H1 (cell line): ENCODE data around the gene TRMT44. TPM values are rescaled to one million over a fixed set of nuclear protein-coding genes. Genes with fewer than 3 reads are reported as not detected.
A peak's percentile ranks its signal among the peaks of the same experiment; 100 is the strongest.

ENCODE experiments used
- CTCF ChIA-PET: fragments of 300-600 bp; sonication (Branson Sonifier 250); formaldehyde crosslinking; loops from one replicate; lab custom pipeline; 2021; ENCODE audit not compliant: partially characterized antibody; lab: Charles Lee
- POLR2A ChIA-PET: fragments of 300-600 bp; sonication (Branson Sonifier 250); formaldehyde crosslinking; loops from one replicate; lab custom pipeline; 2021; ENCODE audit warnings: inconsistent platforms; ENCODE audit not compliant: partially characterized antibody; lab: Charles Lee
- DNase-seq, 2 experiments: peaks; one replicate each; pipeline versions ENCODE4 v3.0.0 to v3.0.0-alpha.2; 2010 to 2022; ENCODE audit warnings: low spot score in 2 of 2, low read depth in 1 of 2, mixed read lengths in 1 of 2
- FAIRE-seq: peaks from 2 replicates; lab custom pipeline; 2011; peaks lifted over from hg19 to GRCh38; lab: Jason Lieb, UNC
- H2AFZ ChIP-seq: 2 replicates; pipeline ENCODE4 v1.8.1; 2012; ENCODE audit warnings: low read length, inconsistent platforms
- H2AK5ac ChIP-seq: 2 replicates; pipeline ENCODE4 v1.6.1; 2013; ENCODE audit warnings: low read depth, low read length
- H2BK120ac ChIP-seq: replicated peaks from 2 replicates; pipeline ENCODE3; 2013; ENCODE audit warnings: low read depth, low read length, inconsistent platforms
- H2BK12ac ChIP-seq: 2 replicates; pipeline ENCODE4 v1.6.1; 2013; ENCODE audit warnings: low read depth, low read length
- H2BK15ac ChIP-seq: 2 replicates; pipeline ENCODE4 v1.6.1; 2013; ENCODE audit warnings: low read length
- H2BK20ac ChIP-seq: 2 replicates; pipeline ENCODE4 v1.6.1; 2013; ENCODE audit warnings: low read length
- H2BK5ac ChIP-seq: 2 replicates; pipeline ENCODE4 v1.6.1; 2013; ENCODE audit warnings: low read depth, low read length
- H3K14ac ChIP-seq: 2 replicates; pipeline ENCODE4 v1.6.1; 2013; ENCODE audit warnings: inconsistent platforms; ENCODE audit not compliant: insufficient read length
- H3K18ac ChIP-seq: 2 replicates; pipeline ENCODE4 v1.6.1; 2013; ENCODE audit warnings: low read length; ENCODE audit errors: extremely low read depth
- H3K23ac ChIP-seq: 2 replicates; pipeline ENCODE4 v1.6.1; 2013; ENCODE audit warnings: inconsistent platforms; ENCODE audit not compliant: insufficient read length
- H3K23me2 ChIP-seq: 2 replicates; pipeline ENCODE4 v1.6.1; 2013; ENCODE audit warnings: low read depth, low read length
- H3K27ac ChIP-seq: 2 replicates; pipeline ENCODE4 v1.6.1; 2011; ENCODE audit warnings: low read depth, low read length, inconsistent platforms
- H3K27me3 ChIP-seq, 4 experiments: replicated peaks in 1 of 4; 1 replicate in 1 of 4; 2 replicates in 3 of 4; pipeline versions ENCODE4 v1.6.1 to v1.8.1; 2011 to 2013; ENCODE audit warnings: low read length in 3 of 4, mild to moderate bottlenecking in 3 of 4, inconsistent platforms in 2 of 4, mixed read lengths in 2 of 4, moderate library complexity in 1 of 4; ENCODE audit not compliant: control insufficient read depth in 3 of 4, insufficient read depth in 3 of 4; ENCODE audit errors: extremely low read depth in 1 of 4
- H3K36me3 ChIP-seq, 4 experiments: 2 replicates each; pipeline versions ENCODE4 v1.6.1 to v1.8.1; 2011 to 2013; ENCODE audit warnings: mild to moderate bottlenecking in 4 of 4, low read length in 3 of 4, moderate library complexity in 2 of 4, control low read depth in 1 of 4, inconsistent platforms in 1 of 4; ENCODE audit not compliant: insufficient read depth in 4 of 4, control insufficient read depth in 2 of 4
- H3K4ac ChIP-seq: replicated peaks from 2 replicates; pipeline ENCODE3; 2013; ENCODE audit warnings: low read length, low read depth, mixed read lengths, inconsistent platforms; ENCODE audit not compliant: insufficient read length
- H3K4me1 ChIP-seq, 4 experiments: replicated peaks in 1 of 4; 1 replicate in 1 of 4; 2 replicates in 3 of 4; pipeline versions ENCODE4 v1.6.1 to v1.8.1; 2011 to 2013; ENCODE audit warnings: low read length in 3 of 4, inconsistent platforms in 2 of 4, mixed read lengths in 1 of 4; ENCODE audit not compliant: insufficient read depth in 4 of 4, control insufficient read depth in 3 of 4
- H3K4me2 ChIP-seq, 2 experiments: 2 replicates each; pipeline versions ENCODE4 v1.6.1 to v1.8.1; 2011 to 2013; ENCODE audit warnings: low read depth in 2 of 2, low read length in 2 of 2, control low read depth in 1 of 2, inconsistent platforms in 1 of 2, mild to moderate bottlenecking in 1 of 2; ENCODE audit not compliant: insufficient read depth in 1 of 2
- H3K4me3 ChIP-seq, 4 experiments: fragments of 200-600, 300-600 bp in 1 of 4; sonication (generic), shearing (Covaris generic), sonication (Bioruptor Twin) in 1 of 4; 2 replicates each; pipeline versions ENCODE4 v1.5.1 to v1.8.1; 2011 to 2016; ENCODE audit warnings: low read length in 4 of 4, low read depth in 3 of 4, control low read depth in 2 of 4, inconsistent platforms in 2 of 4, mild to moderate bottlenecking in 2 of 4, mixed read lengths in 1 of 4, moderate library complexity in 1 of 4; ENCODE audit not compliant: insufficient read depth in 2 of 4; ENCODE audit errors: extremely low read depth in 1 of 4
- H3K56ac ChIP-seq: replicated peaks from 2 replicates; pipeline ENCODE3; 2013; ENCODE audit warnings: low read depth, mild to moderate bottlenecking, mixed read lengths, low read length, inconsistent platforms; ENCODE audit not compliant: insufficient read length
- H3K79me1 ChIP-seq: 2 replicates; pipeline ENCODE4 v1.6.1; 2013; ENCODE audit warnings: low read depth, low read length, control low read depth
- H3K79me2 ChIP-seq, 2 experiments: 2 replicates each; pipeline versions ENCODE4 v1.6.1 to v1.8.1; 2012 to 2013; ENCODE audit warnings: low read length in 2 of 2, mild to moderate bottlenecking in 2 of 2, inconsistent platforms in 1 of 2; ENCODE audit not compliant: insufficient read depth in 2 of 2, control insufficient read depth in 1 of 2
- H3K9ac ChIP-seq, 4 experiments: replicated peaks in 1 of 4; 1 replicate in 1 of 4; 2 replicates in 3 of 4; pipeline versions ENCODE4 v1.6.1 to v1.8.1; 2011 to 2013; ENCODE audit warnings: low read depth in 3 of 4, low read length in 3 of 4, control low read depth in 2 of 4, mild to moderate bottlenecking in 2 of 4, moderate library complexity in 2 of 4, inconsistent platforms in 1 of 4; ENCODE audit errors: extremely low read depth in 1 of 4
- H3K9me3 ChIP-seq, 2 experiments: 2 replicates each; pipeline versions ENCODE4 v1.6.1 to v1.8.1; 2012 to 2013; ENCODE audit warnings: mild to moderate bottlenecking in 2 of 2, moderate library complexity in 2 of 2, control low read depth in 1 of 2, inconsistent platforms in 1 of 2, low read depth in 1 of 2, low read length in 1 of 2, mixed read lengths in 1 of 2; ENCODE audit not compliant: insufficient read depth in 2 of 2
- H4K20me1 ChIP-seq, 2 experiments: replicated peaks in 1 of 2; 2 replicates each; pipeline versions ENCODE3 to v1.8.1; 2011 to 2013; ENCODE audit warnings: inconsistent platforms in 2 of 2, low read length in 2 of 2, mild to moderate bottlenecking in 1 of 2; ENCODE audit not compliant: insufficient read depth in 2 of 2, control insufficient read depth in 1 of 2
- H4K5ac ChIP-seq: 2 replicates; pipeline ENCODE4 v1.6.1; 2013; ENCODE audit warnings: low read length, low read depth, mixed read lengths, inconsistent platforms; ENCODE audit not compliant: insufficient read length
- H4K8ac ChIP-seq: 2 replicates; pipeline ENCODE4 v1.8.0; 2013; ENCODE audit warnings: mild to moderate bottlenecking, moderate library complexity, low read length, inconsistent platforms; ENCODE audit not compliant: insufficient read depth; ENCODE audit errors: extremely low read depth
- H4K91ac ChIP-seq: replicated peaks from 2 replicates; pipeline ENCODE3; 2013; ENCODE audit warnings: low read length, mixed read lengths, inconsistent platforms; ENCODE audit not compliant: insufficient read length
- CBX8 ChIP-seq: fragments of 300-800, 300-1000 bp; sonication (generic); IDR thresholded peaks from 2 replicates; pipeline ENCODE4 v1.7.1; 2016; ENCODE audit warnings: low read depth, low read length, borderline replicate concordance
- EZH2 ChIP-seq: fragments of 200-600 bp; sonication (generic); IDR thresholded peaks from 2 replicates; pipeline ENCODE4 v1.7.1; 2012; ENCODE audit warnings: low read depth, mild to moderate bottlenecking, moderate library complexity, low read length, inconsistent platforms; ENCODE audit not compliant: severe bottlenecking
- GABPA ChIP-seq: IDR thresholded peaks from 2 replicates; pipeline ENCODE4 v1.6.1; 2011; ENCODE audit warnings: mild to moderate bottlenecking, low read length, moderate library complexity, borderline replicate concordance; ENCODE audit not compliant: insufficient read depth
- KDM1A ChIP-seq: fragments of 200-600, 300-600 bp; sonication (generic); IDR thresholded peaks from 2 replicates; pipeline ENCODE4 v1.7.1; 2016; ENCODE audit warnings: mild to moderate bottlenecking, low read length, borderline replicate concordance
- RXRA ChIP-seq: IDR thresholded peaks from 2 replicates; pipeline ENCODE4 v1.6.1; 2011; ENCODE audit warnings: low read depth, mild to moderate bottlenecking, low read length, moderate library complexity; ENCODE audit not compliant: insufficient read depth
- SAP30 ChIP-seq: fragments of 300-600 bp; sonication (generic); IDR thresholded peaks from 2 replicates; pipeline ENCODE4 v1.7.1; 2012; ENCODE audit warnings: low read length, moderate library complexity, mild to moderate bottlenecking, inconsistent platforms; ENCODE audit not compliant: insufficient read depth, insufficient replicate concordance
- SP1 ChIP-seq: IDR thresholded peaks from 2 replicates; pipeline ENCODE4 v1.6.1; 2011; ENCODE audit warnings: low read depth, low read length
- SP2 ChIP-seq: IDR thresholded peaks from 2 replicates; pipeline ENCODE4 v1.6.1; 2012; ENCODE audit warnings: mild to moderate bottlenecking, low read length, inconsistent platforms
- SUZ12 ChIP-seq: fragments of 200-600 bp; sonication (generic); IDR thresholded peaks from 2 replicates; pipeline ENCODE4 v1.6.1; 2012; ENCODE audit warnings: mild to moderate bottlenecking, inconsistent platforms, low read length, moderate library complexity, mixed read lengths
- WGBS, 2 experiments: shearing (Covaris generic) in 1 of 2; methylation state at CpG; one replicate each; pipeline versions ENCODE4 v1.1.6 to v1.1.7; 2013 to 2015; ENCODE audit warnings: low lambda C conversion rate in 2 of 2, mixed read lengths in 2 of 2, inconsistent platforms in 1 of 2, low coverage in 1 of 2, missing lambda C conversion rate in 1 of 2; ENCODE audit not compliant: insufficient replicate concordance in 2 of 2, insufficient coverage in 1 of 2, insufficient read length in 1 of 2; ENCODE audit errors: extremely low coverage in 1 of 2, missing lambda C conversion rate in 1 of 2; 5-methylcytosine and 5-hydroxymethylcytosine counted together
- polyA plus RNA-seq, 7 experiments: library from polyadenylated mRNA; depleted of rRNA in 3 of 7; stranded (reverse) in 5 of 7; unstranded in 2 of 7; fragments of >200 nt in 5 of 7; fragments of 200-250 nt in 2 of 7; gene quantifications; 1 replicate in 5 of 7; 2 replicates in 1 of 7; 4 replicates in 1 of 7; pipeline versions ENCODE4 v1.2.1 to v1.2.3, GENCODE V29; 2011 to 2013; ENCODE audit warnings: missing spikeins in 2 of 7, mixed read lengths in 2 of 7
- total RNA-seq: library from RNA; stranded (reverse); fragmentation: NEBNext Ultra II Directional; extraction: Animal tissue kit (Norgen Biotek cat#: 25700); gene quantifications from 2 replicates; pipeline ENCODE4 v1.2.1, GENCODE V29; 2021

Gene TRMT44
- total and polyA plus RNA-seq, 2 of the 8 experiments (the other 6 are each of a cell fraction or from before 2014, with no cell fraction given): 8.6 to 23.9 TPM

GRCh38 chr4:8488791-8489369 is 48.3 kb downstream of the TRMT44 start:
- H3K9me3 ChIP-seq: peaks cover 9 to 11% of the 10 kb centered on the region in 2 experiments; a peak in 3 of 4 replicates
- no peak overlapping the region for H4K91ac ChIP-seq
- peaks cover 0 to 10% (median 4%) of the 10 kb centered on the region in 4 experiments; a peak in 4 of 7 replicates for H3K4me1 ChIP-seq
- H3K79me1 ChIP-seq: no peaks in the 10 kb centered on the region
- 0 out of 2 replicates have a peak overlapping the region, but pooled peaks have one; percentile 3 for H2AK5ac ChIP-seq
- no peak overlapping the region for H2AFZ ChIP-seq
- H3K56ac ChIP-seq: no peak overlapping the region
- no peak overlapping the region for H2BK12ac ChIP-seq
- H3K9ac ChIP-seq: no peak overlapping the region
- H2BK5ac ChIP-seq: no peak overlapping the region
- no peak overlapping the region for H3K18ac ChIP-seq
- H3K36me3 ChIP-seq: peaks cover 0 to 5% (median 2%) of the 10 kb centered on the region in 4 experiments; a peak in 1 of 8 replicates
- ChIA-PET POLR2A (interaction anchor here (1.2 kb wide), 1 partner anchor 13 kb away, joined by 3 read pairs; no protein-coding TSS in a partner anchor), CTCF (interaction anchor here (0.6 to 1.5 kb wide), 3 partner anchors 10 to 46 kb away, joined by 3 to 5 read pairs (median 3); no protein-coding TSS in a partner anchor)
- no peaks in the 10 kb centered on the region for H3K27me3 ChIP-seq
- no peak overlapping the region for H3K4me2 ChIP-seq
- no peak overlapping the region for H3K4ac ChIP-seq
- H3K79me2 ChIP-seq: no peaks in the 10 kb centered on the region
- peak overlapping the region; percentile 28; the same call in 1 of the 2 replicates for H4K8ac ChIP-seq
- H3K23me2 ChIP-seq: no peaks in the 10 kb centered on the region
- H4K5ac ChIP-seq: no peak overlapping the region
- no peak overlapping the region for H2BK120ac ChIP-seq
- FAIRE-seq: no peak
- H2BK20ac ChIP-seq: no peak overlapping the region
- no peak for TF ChIP-seq CBX8
- no peak for TF ChIP-seq SP1
- no peak for TF ChIP-seq SP2
- TF ChIP-seq SAP30: no peak
- TF ChIP-seq RXRA: no peak
- TF ChIP-seq KDM1A: no peak
- TF ChIP-seq GABPA: no peak
- no peak for TF ChIP-seq EZH2
- TF ChIP-seq SUZ12: no peak
- no peaks in the 10 kb centered on the region for H4K20me1 ChIP-seq
- H2BK15ac ChIP-seq: no peak overlapping the region
- H3K27ac ChIP-seq: no peak overlapping the region
- H3K23ac ChIP-seq: no peak overlapping the region
- no peak overlapping the region for H3K4me3 ChIP-seq
- WGBS, 2 experiments: 89% methylated on average over 5 of the region's 5 CpGs; no CpG with 5 or more reads in 1 of the 2 experiments
- DNase-seq: no peak
- no peak overlapping the region for H3K14ac ChIP-seq
